Stomach (tissue), 9 donors: ENCODE data around the gene ROBO2. TPM values are rescaled to one million over a fixed set of nuclear protein-coding genes. Genes with fewer than 3 reads are reported as not detected.

Experiments
- DNase-seq, 2 donors: peaks; one replicate each; pipeline versions ENCODE4 v3.0.0 to v3.0.0-alpha.2; 2013 to 2019
- H3K27ac ChIP-seq, 5 donors: fragments of 200-600 bp in 4 of 5; sonication (generic) in 4 of 5; one replicate each; pipeline ENCODE4 v1.5.1; 2013 to 2019; ENCODE audit warnings: mild to moderate bottlenecking in 1 of 5, moderate library complexity in 1 of 5
- H3K27me3 ChIP-seq, 3 donors: fragments of 200-600 bp; sonication (generic); one replicate each; pipeline ENCODE4 v1.5.1; 2017 to 2019; ENCODE audit warnings: mixed run types in 1 of 3
- H3K36me3 ChIP-seq, 4 donors: fragments of 200-600 bp; sonication (generic); 1 replicate in 3 of 4; 2 replicates in 1 of 4; pipeline ENCODE4 v1.5.1; 2016 to 2019
- H3K4me1 ChIP-seq, 4 donors: fragments of 200-600 bp; sonication (generic); one replicate each; pipeline ENCODE4 v1.5.1; 2016 to 2019
- H3K4me3 ChIP-seq, 4 donors: fragments of 200-600 bp; sonication (generic) in 3 of 4; one replicate each; pipeline ENCODE4 v1.5.1; 2016 to 2019; ENCODE audit warnings: mild to moderate bottlenecking in 1 of 4
- H3K9me3 ChIP-seq, 4 donors: fragments of 200-600 bp; sonication (generic); one replicate each; pipeline ENCODE4 v1.5.1; 2016 to 2019
- CTCF ChIP-seq, 7 experiments: fragments of 450-650 bp in 4 of 7; fragments of 200-600 bp in 3 of 7; sonication (generic) in 3 of 7; IDR thresholded peaks; one replicate each; pipeline ENCODE4 v1.5.1; 2016 to 2019; ENCODE audit warnings: antibody characterized with exemption in 7 of 7, control low read depth in 2 of 7, mild to moderate bottlenecking in 1 of 7
- EP300 ChIP-seq: sonication (generic); formaldehyde crosslinking; IDR thresholded peaks from one replicate; pipeline ENCODE4 v1.6.1; 2017; ENCODE audit warnings: antibody characterized with exemption
- POLR2A ChIP-seq, 4 donors: fragments of 450-650 bp; IDR thresholded peaks; one replicate each; pipeline ENCODE4 v1.6.1; 2016; ENCODE audit warnings: antibody characterized with exemption in 4 of 4, control low read depth in 2 of 4, mild to moderate bottlenecking in 1 of 4, moderate library complexity in 1 of 4
- POLR2AphosphoS5 ChIP-seq, 3 donors: sonication (generic); formaldehyde crosslinking; IDR thresholded peaks; one replicate each; pipeline ENCODE4 v1.6.1; 2016; ENCODE audit warnings: antibody characterized with exemption in 3 of 3
- WGBS, 5 donors: extraction: QIAGEN DNeasy Blood & Tissue Kit in 3 of 5; methylation state at CpG; one replicate each; pipeline versions ENCODE4 v1.1.5 to v1.1.7; 2013 to 2018; 5-methylcytosine and 5-hydroxymethylcytosine counted together
- intact Hi-C: fragments of 100-400 bp; cut with DNase I; formaldehyde crosslinking; loops from one replicate; pipeline ENCODE4 v1.15.1; 2023; ENCODE audit warnings: low total_unique reads
- polyA plus RNA-seq, 3 donors: library from polyadenylated mRNA; stranded (reverse); fragments of 200-250 nt; gene quantifications; one replicate each; pipeline ENCODE4 v1.2.3, GENCODE V29; 2013
- total RNA-seq, 5 donors: library from RNA; depleted of rRNA; stranded (reverse); fragments of >200 nt; gene quantifications; one replicate each; pipeline versions ENCODE4 v1.1.0 to v1.2.3, GENCODE V29; 2014 to 2016
- donor health status: healthy with polysubstance abuse.
- donor health status: Bipolar disorder and iron deficiency.
- donor health status: healthy.

Gene ROBO2
- total and polyA plus RNA-seq, 8 donors: 0.25 to 11.4 (median 0.45) TPM; not detected in 2

DNA sequence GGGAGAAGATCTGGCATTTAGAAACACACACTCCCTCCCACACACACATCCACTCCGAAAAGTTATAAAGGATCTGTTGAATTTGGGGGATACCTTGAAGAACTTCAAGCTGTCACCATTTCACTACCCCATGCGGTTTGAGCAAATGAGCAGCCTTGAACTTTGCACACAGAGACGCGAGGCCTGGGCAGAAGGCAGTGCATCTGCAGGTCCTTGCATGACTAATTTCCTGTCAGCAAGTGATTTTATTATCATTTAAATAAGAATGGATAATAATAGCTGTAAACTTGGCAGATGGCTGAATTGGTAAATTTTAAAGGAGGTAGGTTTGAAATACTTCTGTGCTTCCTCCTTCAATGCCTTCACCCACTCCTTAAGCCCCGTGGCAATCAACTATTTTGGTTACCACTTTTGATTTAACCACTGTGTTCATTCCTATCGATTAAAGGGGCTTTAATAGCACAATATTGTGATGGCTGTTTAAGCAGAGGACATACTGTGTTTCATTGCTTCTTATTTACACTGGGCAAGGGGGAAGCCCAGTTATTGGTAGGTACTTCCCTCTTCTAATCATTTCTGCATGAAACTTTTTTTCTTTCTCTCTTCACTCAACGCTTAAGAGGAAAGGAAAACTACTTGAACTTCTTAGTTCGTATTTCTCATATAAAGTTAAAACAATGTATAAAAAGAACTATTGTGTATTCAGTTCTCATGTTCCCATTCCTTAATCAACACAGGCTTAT lies 108.1 kb downstream of the ROBO2 start:
- no peak for TF ChIP-seq EP300
- no peak for TF ChIP-seq POLR2A (IDR thresholded peaks at IDR 0.05)
- no peak for TF ChIP-seq CTCF (IDR thresholded peaks at IDR 0.05)
- TF ChIP-seq POLR2AphosphoS5 (IDR thresholded peaks at IDR 0.05): no peak
- H3K27ac ChIP-seq: no peak overlapping the region
- DNase-seq: no peak
- intact Hi-C loops: loop anchor here (10.0 kb wide), 1 partner anchor 243 kb away; no protein-coding TSS in a partner anchor
- H3K4me1 ChIP-seq: no peaks in the 10 kb centered on the region
- no peaks in the 10 kb centered on the region for H3K27me3 ChIP-seq
- H3K9me3 ChIP-seq: no peaks in the 10 kb centered on the region
- no peaks in the 10 kb centered on the region for H3K36me3 ChIP-seq
- no peak overlapping the region for H3K4me3 ChIP-seq
- WGBS, 5 donors: 68 to 75% (median 71%) methylated on average over 8 of the region's 8 CpGs

DNA sequence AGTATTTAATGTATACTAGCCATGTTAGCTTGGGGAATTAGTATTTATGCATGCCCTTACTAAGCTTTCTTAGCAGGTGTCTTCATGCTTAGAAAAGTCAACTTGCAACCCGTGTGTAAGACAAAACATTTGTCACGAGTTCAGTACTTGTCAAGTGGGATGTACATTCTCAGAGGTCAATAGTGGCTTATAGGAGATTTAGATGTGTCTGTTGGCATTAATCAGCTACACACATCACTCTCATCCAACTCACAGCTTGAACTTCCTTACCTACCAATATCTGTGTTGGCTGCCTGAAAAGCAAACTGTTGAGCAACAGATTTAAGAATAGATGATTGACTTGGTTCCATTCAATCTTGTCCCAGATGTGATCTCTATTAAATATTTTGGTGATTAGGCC lies 109.5 kb downstream of the ROBO2 start:
- no peaks in the 10 kb centered on the region for H3K4me1 ChIP-seq
- WGBS, 5 donors: 78 to 85% (median 84%) methylated on average over 2 of the region's 2 CpGs
- intact Hi-C loops: loop anchor here (10.0 kb wide), 1 partner anchor 245 kb away; no protein-coding TSS in a partner anchor
- H3K27me3 ChIP-seq: no peaks in the 10 kb centered on the region
- DNase-seq: no peak
- no peak overlapping the region for H3K4me3 ChIP-seq
- TF ChIP-seq CTCF (IDR thresholded peaks at IDR 0.05) (no peak), POLR2AphosphoS5 (IDR thresholded peaks at IDR 0.05) (no peak), EP300 (no peak)
- no peaks in the 10 kb centered on the region for H3K9me3 ChIP-seq
- no peaks in the 10 kb centered on the region for H3K36me3 ChIP-seq
- H3K27ac ChIP-seq: no peak overlapping the region

- DNase-seq: no peak
- Histone ChIP-seq H3K4me1 (no peaks in the 10 kb centered on the region), H3K36me3 (no peaks in the 10 kb centered on the region), H3K9me3 (no peaks in the 10 kb centered on the region), H3K4me3 (no peak overlapping the region), H3K27ac (no peak overlapping the region), H3K27me3 (no peaks in the 10 kb centered on the region)
- intact Hi-C loops: no loop called here
- 78 to 88% (median 86%) methylated on average over 7 of the region's 7 CpGs for WGBS, 5 donors
- TF ChIP-seq POLR2A (IDR thresholded peaks at IDR 0.05) (no peak), EP300 (no peak), CTCF (IDR thresholded peaks at IDR 0.05) (no peak), POLR2AphosphoS5 (IDR thresholded peaks at IDR 0.05) (no peak)
These were observed 110.1 kb downstream of the ROBO2 start for GRCh38 chr3:77150028-77150427.

GRCh38 chr3:77150759-77151158 lies 110.9 kb downstream of the ROBO2 start:
- Histone ChIP-seq H3K9me3 (no peaks in the 10 kb centered on the region), H3K27ac (no peak overlapping the region), H3K4me3 (no peak overlapping the region), H3K36me3 (no peaks in the 10 kb centered on the region), H3K4me1 (no peaks in the 10 kb centered on the region), H3K27me3 (no peaks in the 10 kb centered on the region)
- intact Hi-C loops: no loop called here
- no peak for DNase-seq
- no peak for TF ChIP-seq POLR2A (IDR thresholded peaks at IDR 0.05)
- TF ChIP-seq POLR2AphosphoS5 (IDR thresholded peaks at IDR 0.05): no peak
- TF ChIP-seq CTCF (IDR thresholded peaks at IDR 0.05): no peak
- no peak for TF ChIP-seq EP300
